Measurements from ENCODE around the gene EPN1.

DNA sequence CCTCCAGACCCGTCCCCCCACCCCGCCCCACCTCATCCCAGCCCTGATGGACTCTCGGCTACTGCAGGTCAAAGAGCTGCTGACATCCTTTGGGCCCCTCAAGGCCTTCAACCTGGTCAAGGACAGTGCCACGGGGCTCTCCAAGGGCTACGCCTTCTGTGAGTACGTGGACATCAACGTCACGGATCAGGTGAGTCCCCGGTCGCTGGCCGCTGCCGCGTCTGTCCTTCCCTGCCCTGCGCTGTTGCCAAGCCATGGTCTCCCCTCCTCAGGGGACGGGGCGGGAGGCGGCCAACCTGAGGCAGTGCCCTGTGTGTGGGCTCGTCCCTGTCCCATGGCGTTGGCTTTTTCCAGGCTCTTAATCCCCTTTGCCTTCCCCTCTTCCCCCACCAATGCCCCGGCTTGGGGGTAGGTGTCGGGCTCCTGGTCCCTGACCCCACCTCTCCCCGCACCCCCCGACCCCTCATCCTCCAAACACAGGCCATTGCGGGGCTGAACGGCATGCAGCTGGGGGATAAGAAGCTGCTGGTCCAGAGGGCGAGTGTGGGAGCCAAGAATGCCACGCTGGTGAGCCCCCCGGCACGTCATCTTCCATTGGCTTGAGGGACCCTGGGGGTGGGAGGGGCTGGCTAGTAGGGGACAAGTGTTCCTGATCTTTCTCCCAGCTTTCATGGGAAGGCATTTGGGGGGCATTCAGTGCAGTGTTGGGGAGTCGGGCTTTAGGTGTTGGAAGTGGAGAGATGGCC, 6.2 kb upstream of the EPN1 start:
- TF ChIP-seq, protein P1, sequence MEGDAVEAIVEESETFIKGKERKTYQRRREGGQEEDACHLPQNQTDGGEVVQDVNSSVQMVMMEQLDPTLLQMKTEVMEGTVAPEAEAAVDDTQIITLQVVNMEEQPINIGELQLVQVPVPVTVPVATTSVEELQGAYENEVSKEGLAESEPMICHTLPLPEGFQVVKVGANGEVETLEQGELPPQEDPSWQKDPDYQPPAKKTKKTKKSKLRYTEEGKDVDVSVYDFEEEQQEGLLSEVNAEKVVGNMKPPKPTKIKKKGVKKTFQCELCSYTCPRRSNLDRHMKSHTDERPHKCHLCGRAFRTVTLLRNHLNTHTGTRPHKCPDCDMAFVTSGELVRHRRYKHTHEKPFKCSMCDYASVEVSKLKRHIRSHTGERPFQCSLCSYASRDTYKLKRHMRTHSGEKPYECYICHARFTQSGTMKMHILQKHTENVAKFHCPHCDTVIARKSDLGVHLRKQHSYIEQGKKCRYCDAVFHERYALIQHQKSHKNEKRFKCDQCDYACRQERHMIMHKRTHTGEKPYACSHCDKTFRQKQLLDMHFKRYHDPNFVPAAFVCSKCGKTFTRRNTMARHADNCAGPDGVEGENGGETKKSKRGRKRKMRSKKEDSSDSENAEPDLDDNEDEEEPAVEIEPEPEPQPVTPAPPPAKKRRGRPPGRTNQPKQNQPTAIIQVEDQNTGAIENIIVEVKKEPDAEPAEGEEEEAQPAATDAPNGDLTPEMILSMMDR (IDR thresholded peaks at IDR 0.05): no peak
- TF ChIP-seq POLR2AphosphoS5 (IDR thresholded peaks at IDR 0.05) (no peak), POLR2A (IDR thresholded peaks at IDR 0.05) (no peak), EP300 (IDR thresholded peaks at IDR 0.05; ENCODE audit: low read depth) (no peak)

Data from transverse colon (tissue), 4 donors.